Fibroblast of upper back skin (primary cell): Measurements from ENCODE around the gene CLEC4D.
"Not testable (repeated sequence)": the region's sequence is repeated elsewhere in the genome, so short reads cannot be mapped to it uniquely, and the experiment has no call there.

ENCODE experiments used
- DNase-seq: peaks from one replicate; pipeline ENCODE4 v3.0.0-alpha.2; 2013

The CLEC4D gene

GRCh38 chr12:8513256-8513655 lies at the start of gene CLEC4D:
TSS of gene CLEC4D (plus strand) at chr12:8513503. CDS start at chr12:8513733, 230 bp downstream.
- DNase-seq: no peak

- DNase-seq: no peak
Measured at GRCh38 chr12:8465301-8465996, 47.9 kb upstream of the CLEC4D start.

- DNase-seq: no peak
Measured at GRCh38 chr12:8466241-8466640, 47.1 kb upstream of the CLEC4D start.

GRCh38 chr12:8471090-8471489 lies 42.2 kb upstream of the CLEC4D start:
- no peak for DNase-seq

- no peak for DNase-seq
Measured at GRCh38 chr12:8475508-8476203, 37.6 kb upstream of the CLEC4D start.

GRCh38 chr12:8482571-8483061 lies 30.7 kb upstream of the CLEC4D start:
- no peak for DNase-seq

GRCh38 chr12:8483079-8483478 lies 30.2 kb upstream of the CLEC4D start:
- no peak for DNase-seq

GRCh38 chr12:8491646-8492530 lies 21.4 kb upstream of the CLEC4D start:
- DNase-seq: no peak

GRCh38 chr12:8493084-8493483 lies 20.2 kb upstream of the CLEC4D start:
- DNase-seq: no peak

GRCh38 chr12:8495671-8496070 lies 17.6 kb upstream of the CLEC4D start:
- DNase-seq: not testable (repeated sequence)

- DNase-seq: not testable (repeated sequence)
Measured at GRCh38 chr12:8496074-8496473, 17.2 kb upstream of the CLEC4D start.

GRCh38 chr12:8499616-8500015 lies 13.7 kb upstream of the CLEC4D start:
- DNase-seq: no peak

GRCh38 chr12:8501720-8502119 lies 11.6 kb upstream of the CLEC4D start:
- no peak for DNase-seq

- no peak for DNase-seq
Measured at GRCh38 chr12:8504351-8504750, 9.0 kb upstream of the CLEC4D start.

GRCh38 chr12:8507596-8507995 lies 5.7 kb upstream of the CLEC4D start:
- no peak for DNase-seq

GRCh38 chr12:8508223-8508622 lies 5.1 kb upstream of the CLEC4D start:
- DNase-seq: no peak

GRCh38 chr12:8508910-8509841 lies 4.1 kb upstream of the CLEC4D start:
- no peak for DNase-seq

- no peak for DNase-seq
Measured at GRCh38 chr12:8517971-8518370, 4.7 kb downstream of the CLEC4D start.

- DNase-seq: no peak
Measured at GRCh38 chr12:8519171-8519570, 5.9 kb downstream of the CLEC4D start.

GRCh38 chr12:8527250-8528130 lies 14.2 kb downstream of the CLEC4D start:
- DNase-seq: no peak

GRCh38 chr12:8532045-8532444 lies 18.7 kb downstream of the CLEC4D start:
- no peak for DNase-seq
